GM23338 (cell line): ENCODE measurements around the gene TRIM63.

ENCODE experiments used
- CREB1 ChIP-seq: fragments of 250-450 bp; sonication (Bioruptor Pico); IDR thresholded peaks from 2 replicates; pipeline ENCODE4 v1.5.0; 2020; ENCODE audit warnings: low read depth, mild to moderate bottlenecking, moderate library complexity
- CTCF ChIP-seq, 2 experiments: fragments of 200-600 bp in 1 of 2; sonication (generic) in 1 of 2; conservative IDR thresholded peaks; 2 replicates each; pipeline versions ENCODE4 v1.5.1 to v1.6.1; 2016 to 2017; ENCODE audit warnings: antibody characterized with exemption in 2 of 2, low read depth in 2 of 2, mild to moderate bottlenecking in 2 of 2, moderate library complexity in 1 of 2
- EZH2 ChIP-seq: fragments of 200-600 bp; sonication (generic); IDR thresholded peaks from one replicate; pipeline ENCODE4 v1.8.0; 2017; ENCODE audit warnings: antibody characterized with exemption, mild to moderate bottlenecking, low read depth; ENCODE audit not compliant: unreplicated experiment
- EZH2phosphoT487 ChIP-seq: fragments of 200-600 bp; sonication (generic); IDR thresholded peaks from one replicate; pipeline ENCODE4 v1.8.1; 2018; ENCODE audit warnings: antibody characterized with exemption; ENCODE audit not compliant: unreplicated experiment
- POLR2AphosphoS5 ChIP-seq: IDR thresholded peaks from 2 replicates; pipeline ENCODE4 v1.6.1; 2016; ENCODE audit warnings: antibody characterized with exemption, low read depth
- ZNF114 ChIP-seq: fragments of 250-450 bp; sonication (Bioruptor Pico); IDR thresholded peaks from 2 replicates; pipeline ENCODE4 v1.5.0; 2020; ENCODE audit warnings: mild to moderate bottlenecking, moderate library complexity
- TF ChIP-seq, protein P1 (sequence below): IDR thresholded peaks from 2 replicates; pipeline ENCODE4 v1.6.1; 2016; ENCODE audit warnings: antibody characterized with exemption

DNA sequence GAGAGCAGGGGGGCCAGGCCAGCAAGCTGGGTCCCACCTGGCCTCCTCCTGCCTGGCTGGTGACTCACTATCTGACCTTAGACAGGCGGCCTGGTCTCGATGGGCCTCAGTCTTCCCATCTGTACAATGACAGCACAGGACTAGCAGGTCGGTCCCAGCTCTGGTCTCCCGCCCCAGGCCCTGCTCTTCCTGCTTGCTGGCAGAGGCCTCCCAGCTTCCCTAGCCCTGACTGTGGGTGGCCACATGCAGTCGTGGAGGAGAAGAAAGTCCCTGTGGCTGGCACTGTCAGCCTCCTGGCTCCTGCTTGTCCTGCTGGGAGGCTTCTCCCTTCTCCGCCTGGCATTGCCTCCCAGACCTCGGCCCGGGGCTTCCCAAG lies 45.0 kb downstream of the TRIM63 start:
- TF ChIP-seq CTCF (conservative IDR thresholded peaks at IDR 0.05; ENCODE audit: low read depth in 2 of 2), result no peak
- TF ChIP-seq EZH2phosphoT487, result no peak
- no peak for TF ChIP-seq EZH2
- TF ChIP-seq ZNF114 (CRISPR knock-in tag), result no peak
- TF ChIP-seq, protein P1, sequence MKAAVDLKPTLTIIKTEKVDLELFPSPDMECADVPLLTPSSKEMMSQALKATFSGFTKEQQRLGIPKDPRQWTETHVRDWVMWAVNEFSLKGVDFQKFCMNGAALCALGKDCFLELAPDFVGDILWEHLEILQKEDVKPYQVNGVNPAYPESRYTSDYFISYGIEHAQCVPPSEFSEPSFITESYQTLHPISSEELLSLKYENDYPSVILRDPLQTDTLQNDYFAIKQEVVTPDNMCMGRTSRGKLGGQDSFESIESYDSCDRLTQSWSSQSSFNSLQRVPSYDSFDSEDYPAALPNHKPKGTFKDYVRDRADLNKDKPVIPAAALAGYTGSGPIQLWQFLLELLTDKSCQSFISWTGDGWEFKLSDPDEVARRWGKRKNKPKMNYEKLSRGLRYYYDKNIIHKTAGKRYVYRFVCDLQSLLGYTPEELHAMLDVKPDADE, result no peak
- TF ChIP-seq POLR2AphosphoS5, result no peak
- TF ChIP-seq CREB1 (CRISPR knock-in tag), result no peak
